DMS53 treated with DMSO at 0.1 percent for 48 hours (cell line): ENCODE measurements around the gene POU3F3.
A peak's percentile ranks its signal among the peaks of the same experiment; 100 is the strongest.

Experiments used
- DNase-seq: peaks from one replicate; lab custom pipeline; 2025; ENCODE audit not compliant: unreplicated experiment; lab: John Stamatoyannopoulos, UW

POU3F3 gene

GRCh38 chr2:104846786-104847585 lies 6.9 kb upstream of the POU3F3 start:
- no peak for DNase-seq

- DNase-seq, result no peak
These were observed 6.2 kb upstream of the POU3F3 start for GRCh38 chr2:104847586-104848160.

- no peak for DNase-seq
These were observed 5.4 kb upstream of the POU3F3 start for GRCh38 chr2:104848526-104848925.

- DNase-seq, result no peak
These were observed 4.8 kb upstream of the POU3F3 start for GRCh38 chr2:104849101-104849500.

- peak; percentile 69 for DNase-seq
These were observed 4.2 kb upstream of the POU3F3 start for GRCh38 chr2:104849618-104850141.

GRCh38 chr2:104850361-104851290 lies 3.3 kb upstream of the POU3F3 start:
- no peak for DNase-seq

- no peak for DNase-seq
These were observed 2.4 kb upstream of the POU3F3 start for GRCh38 chr2:104851291-104852089.

- no peak for DNase-seq
These were observed 1.7 kb upstream of the POU3F3 start for GRCh38 chr2:104852090-104852666.

GRCh38 chr2:104854498-104855220 lies 744 bp downstream of the POU3F3 start:
- DNase-seq, result no peak

- no peak for DNase-seq
These were observed 1.5 kb downstream of the POU3F3 start for GRCh38 chr2:104855221-104856085.

- no peak for DNase-seq
These were observed 2.4 kb downstream of the POU3F3 start for GRCh38 chr2:104856086-104856972.

- DNase-seq, result no peak
These were observed 3.0 kb downstream of the POU3F3 start for GRCh38 chr2:104856973-104857261.

- DNase-seq, result no peak
These were observed 3.5 kb downstream of the POU3F3 start for GRCh38 chr2:104857262-104858005.

- DNase-seq, result no peak
These were observed 4.4 kb downstream of the POU3F3 start for GRCh38 chr2:104858006-104858978.

- DNase-seq, result no peak
These were observed 5.4 kb downstream of the POU3F3 start for GRCh38 chr2:104859291-104859765.
